GM10248 (cell line): Measurements from ENCODE around the gene WNT4.

ENCODE experiments used
- CTCF ChIA-PET: fragments of 300-600 bp; sonication (Branson Sonifier 250); formaldehyde crosslinking; extraction: SDS; loops from one replicate; lab custom pipeline; 2021; ENCODE audit warnings: antibody characterized with exemption; lab: Yijun Ruan, JAX
- POLR2A ChIA-PET: fragments of 350-650 bp; sonication (Branson Sonifier 250); formaldehyde crosslinking; extraction: SDS; loops from one replicate; lab custom pipeline; 2020; ENCODE audit warnings: antibody characterized with exemption; lab: Yijun Ruan, JAX
- DNase-seq: peaks from one replicate; pipeline ENCODE4 v3.0.0; 2012; ENCODE audit errors: extremely low spot score
- TF ChIP-seq, protein P1 (sequence below): IDR thresholded peaks from 2 replicates; pipeline ENCODE4 v1.5.1; 2012; ENCODE audit warnings: mild to moderate bottlenecking, low read depth; ENCODE audit errors: extremely low read depth, missing control alignments, control extremely low read depth

Gene WNT4

DNA sequence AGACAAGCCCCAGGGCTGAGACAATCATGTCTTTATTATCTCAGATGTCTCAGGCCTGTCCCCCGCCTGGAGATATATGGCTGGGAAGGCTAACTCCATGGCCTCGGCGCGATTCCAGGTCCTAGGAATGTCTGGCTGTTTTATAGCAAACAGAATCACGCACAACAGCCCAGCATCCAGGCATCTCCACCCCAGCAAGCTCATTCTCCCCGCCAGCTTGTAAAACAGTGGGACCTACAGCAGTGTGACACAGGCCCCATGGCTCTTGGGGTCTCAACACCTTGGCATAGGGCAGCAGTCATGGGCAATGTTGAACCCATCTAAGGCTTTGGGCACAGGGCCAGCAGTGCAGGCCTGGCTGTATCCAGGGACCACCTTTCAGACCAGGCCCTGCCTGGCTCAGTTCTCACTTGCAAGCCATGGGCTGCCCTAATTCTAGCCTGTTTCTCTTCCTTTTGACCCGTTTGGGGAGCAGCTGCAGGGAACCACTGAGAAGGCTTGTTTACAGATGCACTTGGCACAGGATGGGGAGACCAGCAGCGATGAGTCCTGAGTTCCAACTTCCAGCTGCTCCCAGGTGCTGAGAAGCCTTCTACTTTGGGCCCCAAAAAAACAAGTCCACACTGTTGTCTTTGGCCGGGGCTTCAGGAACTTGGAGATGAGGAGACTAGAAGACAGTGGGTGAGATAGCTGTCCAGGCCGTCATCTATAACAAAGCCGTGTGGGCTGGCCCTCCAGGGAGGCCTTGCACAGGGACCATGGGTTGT is 34.4 kb downstream of the WNT4 start:
- TF ChIP-seq, protein P1, sequence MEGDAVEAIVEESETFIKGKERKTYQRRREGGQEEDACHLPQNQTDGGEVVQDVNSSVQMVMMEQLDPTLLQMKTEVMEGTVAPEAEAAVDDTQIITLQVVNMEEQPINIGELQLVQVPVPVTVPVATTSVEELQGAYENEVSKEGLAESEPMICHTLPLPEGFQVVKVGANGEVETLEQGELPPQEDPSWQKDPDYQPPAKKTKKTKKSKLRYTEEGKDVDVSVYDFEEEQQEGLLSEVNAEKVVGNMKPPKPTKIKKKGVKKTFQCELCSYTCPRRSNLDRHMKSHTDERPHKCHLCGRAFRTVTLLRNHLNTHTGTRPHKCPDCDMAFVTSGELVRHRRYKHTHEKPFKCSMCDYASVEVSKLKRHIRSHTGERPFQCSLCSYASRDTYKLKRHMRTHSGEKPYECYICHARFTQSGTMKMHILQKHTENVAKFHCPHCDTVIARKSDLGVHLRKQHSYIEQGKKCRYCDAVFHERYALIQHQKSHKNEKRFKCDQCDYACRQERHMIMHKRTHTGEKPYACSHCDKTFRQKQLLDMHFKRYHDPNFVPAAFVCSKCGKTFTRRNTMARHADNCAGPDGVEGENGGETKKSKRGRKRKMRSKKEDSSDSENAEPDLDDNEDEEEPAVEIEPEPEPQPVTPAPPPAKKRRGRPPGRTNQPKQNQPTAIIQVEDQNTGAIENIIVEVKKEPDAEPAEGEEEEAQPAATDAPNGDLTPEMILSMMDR = no peak
- ChIA-PET CTCF (interaction anchor here (0.7 to 2.5 kb wide), 5 partner anchors 16 to 596 kb away, joined by 3 to 6 read pairs (median 5); no protein-coding TSS in a partner anchor), POLR2A (no interaction called here)
- DNase-seq = no peak

DNA sequence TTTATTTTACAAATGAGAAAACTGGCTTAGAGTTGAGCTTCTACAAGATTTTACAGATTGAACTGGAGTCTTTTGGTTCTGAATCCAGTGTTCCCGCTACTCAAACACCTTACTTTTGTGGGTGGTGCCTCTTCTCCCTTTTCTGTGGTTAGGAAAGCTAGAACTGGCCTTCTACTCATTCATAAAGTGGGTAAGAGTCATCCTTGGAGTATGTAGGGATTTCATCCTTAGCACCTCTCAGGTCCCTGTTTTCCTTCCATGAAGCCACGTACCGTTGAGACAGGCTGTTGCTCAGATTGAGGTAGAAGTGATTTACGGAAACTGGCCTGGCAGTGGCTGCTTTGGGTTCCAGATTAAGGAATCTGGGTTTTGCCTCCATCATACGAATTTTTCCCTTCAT is 35.8 kb downstream of the WNT4 start:
- DNase-seq = no peak
- ChIA-PET POLR2A (no interaction called here), CTCF (interaction anchor here (0.8 to 2.2 kb wide), 5 partner anchors 8 to 309 kb away, joined by 3 to 6 read pairs (median 3); no protein-coding TSS in a partner anchor)
- TF ChIP-seq, protein P1 = no peak

DNA sequence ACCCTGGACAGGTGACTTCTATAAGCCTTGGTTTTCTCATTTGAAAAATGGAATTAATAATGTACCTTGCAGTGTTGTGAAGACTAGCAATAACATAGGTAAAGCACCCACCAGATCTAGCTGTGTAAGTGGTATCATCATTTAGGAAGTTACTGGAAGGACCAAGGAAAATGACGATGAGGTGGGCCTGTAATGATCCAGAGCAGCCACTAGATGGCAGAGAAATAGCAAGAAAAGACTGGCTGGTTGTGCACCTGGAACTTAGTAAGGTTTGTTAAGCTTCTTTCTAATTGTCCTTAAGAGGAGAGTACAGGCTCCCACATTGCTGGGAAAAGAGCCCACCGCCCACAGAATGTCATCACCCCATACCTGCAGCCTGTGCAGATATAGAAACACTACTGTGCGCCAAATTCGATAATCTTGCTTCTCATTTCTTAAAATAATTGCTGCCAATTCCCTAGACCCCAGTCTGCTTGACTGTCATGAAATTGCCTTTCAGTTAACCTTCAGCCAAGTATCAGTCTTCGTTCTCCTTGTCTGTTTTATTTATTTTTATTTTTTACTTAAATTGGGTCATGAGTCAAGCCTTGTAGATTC is 37.2 kb downstream of the WNT4 start:
- CTCF ChIA-PET = interaction anchor here (1.0 to 2.2 kb wide), 22 partner anchors 9 to 531 kb away, joined by 3 to 19 read pairs (median 4); partner anchors contain the start of gene C1QA
- TF ChIP-seq, protein P1 = peak; percentile 70
- peak; percentile 48 for DNase-seq
- POLR2A ChIA-PET = no interaction called here

DNA sequence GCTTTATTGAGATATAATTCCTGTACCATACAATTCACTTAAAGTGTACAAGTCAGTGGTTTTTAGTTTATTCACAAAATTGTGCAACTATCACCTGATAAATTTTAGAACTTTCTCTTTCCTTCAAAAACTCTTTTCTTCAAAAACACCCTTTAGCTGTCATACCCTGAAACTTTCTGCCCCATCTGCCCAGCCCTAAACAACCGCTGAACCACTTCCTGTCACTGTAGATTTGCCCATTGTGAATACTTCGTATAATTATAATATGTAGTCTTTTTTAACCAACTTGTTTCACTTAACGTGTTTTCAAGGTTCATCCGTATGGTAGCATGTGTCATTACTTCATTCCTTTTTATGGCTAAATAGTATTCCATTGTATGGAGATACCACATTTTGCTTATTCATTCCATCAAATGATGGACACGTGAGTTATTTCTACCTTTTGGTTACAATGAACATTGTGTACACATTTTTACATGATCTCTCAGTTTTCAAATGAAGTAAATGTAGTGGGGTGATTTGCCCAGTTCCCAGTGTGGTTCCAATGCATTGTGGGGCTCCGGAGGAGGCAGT is 37.9 kb downstream of the WNT4 start:
- ChIA-PET POLR2A (no interaction called here), CTCF (interaction anchor here (1.0 to 2.2 kb wide), 22 partner anchors 8 to 532 kb away, joined by 3 to 19 read pairs (median 4); partner anchors contain the start of gene C1QA)
- no peak for DNase-seq
- TF ChIP-seq, protein P1 = no peak

DNA sequence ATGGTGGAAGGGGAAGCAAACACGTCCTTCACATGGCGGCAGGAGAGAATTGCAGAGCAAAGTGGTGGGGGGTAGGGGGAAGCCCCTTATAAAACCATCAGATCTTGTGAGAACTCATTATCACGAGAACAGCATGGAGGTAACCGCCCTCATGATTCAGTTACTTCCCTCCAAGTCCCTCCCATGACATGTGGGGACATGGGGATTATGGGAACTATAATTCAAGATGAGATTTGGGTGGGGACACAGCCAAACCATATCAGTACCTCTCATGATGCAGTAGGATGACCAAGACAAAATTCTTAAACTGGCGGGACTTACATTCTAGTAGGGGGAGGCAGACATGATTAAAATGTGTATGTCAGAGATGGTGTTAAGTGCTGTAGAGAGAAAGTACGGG is 38.8 kb downstream of the WNT4 start:
- CTCF ChIA-PET = interaction anchor here (1.3 to 2.2 kb wide), 3 partner anchors 10 to 312 kb away, joined by 4 to 19 read pairs (median 19); no protein-coding TSS in a partner anchor
- TF ChIP-seq, protein P1 = no peak
- no peak for DNase-seq
- POLR2A ChIA-PET = no interaction called here

- ChIA-PET CTCF (interaction anchor here (1.2 to 1.3 kb wide), 2 partner anchors 10 to 313 kb away, joined by 3 to 4 read pairs; no protein-coding TSS in a partner anchor), POLR2A (no interaction called here)
- TF ChIP-seq, protein P1 = no peak
- no peak for DNase-seq
These were observed 40.2 kb downstream of the WNT4 start for GRCh38 chr1:22102746-22103145.
